HG03457 (cell line): ENCODE measurements around the gene DNLZ.
"Not testable (repeated sequence)": the region's sequence is repeated elsewhere in the genome, so short reads cannot be mapped to it uniquely, and the experiment has no call there.

ENCODE experiments used
- ATAC-seq: cut with Tn5 transposase; IDR thresholded peaks from one replicate; pipeline ENCODE4 v1.9.1; 2021; ENCODE audit warnings: moderate number of reproducible peaks; ENCODE audit not compliant: unreplicated experiment

Gene DNLZ

DNA sequence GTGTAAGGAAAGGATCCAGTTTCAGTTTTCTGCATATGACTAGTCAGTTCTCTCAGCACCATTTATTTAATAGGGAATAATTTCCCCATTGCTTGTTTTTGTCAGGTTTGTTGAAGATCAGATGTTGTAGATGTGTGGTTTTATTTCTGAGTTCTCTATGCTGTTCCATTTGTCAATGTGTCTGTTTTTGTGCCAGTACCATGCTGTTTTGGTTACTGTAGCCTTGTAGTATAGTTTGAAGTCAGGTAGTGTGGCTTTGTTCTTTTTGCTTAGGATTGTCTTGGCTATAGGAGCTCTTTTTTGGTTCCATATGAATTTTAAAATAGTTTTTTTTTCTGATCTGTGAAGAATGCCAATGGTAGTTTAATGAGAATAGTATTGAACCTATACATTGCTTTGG lies 42.6 kb downstream of the DNLZ start:
- not testable (repeated sequence) for ATAC-seq

DNA sequence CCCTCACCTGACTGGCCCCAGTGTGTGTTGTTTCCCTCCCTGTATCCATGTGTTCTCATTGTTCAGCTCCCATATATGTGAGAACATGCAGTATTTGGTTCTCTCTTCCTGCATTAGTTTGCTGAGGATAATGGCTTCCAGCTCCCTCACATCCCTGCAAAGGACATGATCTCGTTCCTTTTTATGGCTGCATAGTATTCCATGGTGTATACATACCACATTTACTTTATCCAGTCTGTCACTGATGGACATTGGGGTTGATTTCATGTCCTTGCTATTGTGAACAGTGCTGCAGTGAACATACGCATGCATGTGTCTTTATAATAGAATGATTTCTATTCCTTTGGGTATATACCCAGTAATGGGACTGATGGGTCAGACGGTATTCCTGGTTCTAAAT lies 43.6 kb downstream of the DNLZ start:
- not testable (repeated sequence) for ATAC-seq

DNA sequence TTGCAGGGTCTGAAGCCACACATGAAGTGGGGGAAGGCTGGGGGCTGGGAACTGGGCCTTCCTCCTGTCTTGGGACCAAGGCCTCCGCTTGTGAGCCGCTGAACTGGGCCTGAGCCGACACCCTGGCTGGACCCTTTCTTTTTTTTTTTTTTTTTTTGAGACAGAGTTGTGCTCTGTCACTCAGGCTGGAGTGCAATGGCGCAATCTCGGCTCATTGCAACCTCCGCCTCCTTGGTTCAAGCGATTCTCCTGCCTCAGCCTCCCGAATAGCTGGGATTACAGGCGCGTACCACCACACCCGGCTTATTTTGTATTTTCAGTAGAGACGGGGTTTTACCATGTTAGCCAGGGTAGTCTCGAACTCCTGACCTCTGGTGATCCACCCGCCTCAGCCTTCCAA lies 44.3 kb downstream of the DNLZ start:
- ATAC-seq = not testable (repeated sequence)

DNA sequence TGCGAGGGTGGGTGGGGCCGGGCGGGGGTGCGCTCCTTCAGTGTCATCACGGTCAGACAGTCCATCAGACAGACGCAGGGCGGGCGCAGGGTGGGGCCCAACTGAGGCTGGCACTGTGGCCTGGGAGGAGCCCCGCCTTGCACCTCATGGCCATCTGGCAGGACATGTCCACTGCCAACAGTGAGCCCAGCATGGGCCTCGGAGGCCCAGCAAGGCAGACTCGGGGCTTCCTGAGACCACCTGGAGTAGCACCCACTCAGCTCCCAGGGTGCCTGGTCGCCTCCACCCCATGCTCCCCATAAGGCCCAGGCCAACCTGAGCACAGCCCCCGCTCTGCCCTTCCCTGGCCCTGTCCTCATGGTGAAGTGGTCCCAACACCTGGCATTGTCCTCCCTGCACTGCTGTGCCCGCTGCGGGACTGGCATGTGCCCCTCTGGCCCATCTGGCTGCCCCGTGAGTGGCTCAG lies 44.7 kb downstream of the DNLZ start:
- no peak for ATAC-seq

DNA sequence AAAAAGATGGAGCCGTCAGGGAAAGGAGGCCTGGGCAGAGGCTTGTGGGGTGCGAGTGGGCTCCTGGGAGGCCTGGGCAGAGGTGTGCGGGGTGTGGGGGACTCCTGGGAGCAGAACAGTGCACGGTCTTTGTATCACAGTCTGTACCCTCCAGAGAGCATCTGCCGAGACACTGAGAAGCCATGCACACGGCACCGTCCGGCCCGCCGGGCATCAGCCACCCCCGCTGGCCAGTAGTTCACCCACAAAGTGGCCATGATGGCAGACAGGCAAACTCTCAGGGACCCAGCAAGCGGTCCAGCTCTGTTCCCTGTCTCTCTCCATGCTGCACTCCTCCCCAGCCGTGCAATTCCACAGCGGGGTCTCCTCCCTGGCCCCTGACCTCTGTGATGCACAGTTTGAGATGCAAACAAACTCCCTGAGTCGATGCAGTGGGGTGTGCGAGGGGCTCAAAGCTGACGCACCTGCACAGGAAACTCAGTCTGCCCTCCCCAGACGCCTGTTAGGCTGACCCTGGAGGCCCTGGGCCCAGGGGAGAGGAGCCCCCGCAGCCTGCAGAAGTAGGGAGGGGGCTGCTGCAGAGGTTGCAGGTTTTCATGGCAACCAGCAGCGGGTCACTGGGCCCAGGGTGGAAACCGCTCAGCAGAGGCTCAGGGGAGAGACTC lies 45.3 kb downstream of the DNLZ start:
- no peak for ATAC-seq

DNA sequence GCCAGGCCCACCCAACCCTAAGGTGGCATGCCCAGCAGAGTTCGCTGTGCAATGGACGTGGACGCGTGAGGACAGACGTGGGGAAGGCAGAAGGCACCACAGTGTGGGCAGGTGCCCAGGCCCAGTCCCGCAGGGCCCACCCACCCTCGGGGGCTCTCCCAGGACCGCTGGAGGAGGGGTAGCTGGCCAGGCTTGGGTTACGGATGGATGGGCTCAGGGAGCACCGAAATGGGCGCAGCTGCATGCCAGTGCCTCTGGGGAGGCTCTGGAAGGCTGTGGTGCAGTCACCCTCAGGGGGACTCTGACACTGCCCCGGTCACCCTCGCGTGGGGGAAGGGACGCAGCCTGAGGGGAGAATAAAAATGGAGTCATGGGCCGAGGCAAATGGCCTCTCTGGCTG lies 45.8 kb downstream of the DNLZ start:
- no peak for ATAC-seq

DNA sequence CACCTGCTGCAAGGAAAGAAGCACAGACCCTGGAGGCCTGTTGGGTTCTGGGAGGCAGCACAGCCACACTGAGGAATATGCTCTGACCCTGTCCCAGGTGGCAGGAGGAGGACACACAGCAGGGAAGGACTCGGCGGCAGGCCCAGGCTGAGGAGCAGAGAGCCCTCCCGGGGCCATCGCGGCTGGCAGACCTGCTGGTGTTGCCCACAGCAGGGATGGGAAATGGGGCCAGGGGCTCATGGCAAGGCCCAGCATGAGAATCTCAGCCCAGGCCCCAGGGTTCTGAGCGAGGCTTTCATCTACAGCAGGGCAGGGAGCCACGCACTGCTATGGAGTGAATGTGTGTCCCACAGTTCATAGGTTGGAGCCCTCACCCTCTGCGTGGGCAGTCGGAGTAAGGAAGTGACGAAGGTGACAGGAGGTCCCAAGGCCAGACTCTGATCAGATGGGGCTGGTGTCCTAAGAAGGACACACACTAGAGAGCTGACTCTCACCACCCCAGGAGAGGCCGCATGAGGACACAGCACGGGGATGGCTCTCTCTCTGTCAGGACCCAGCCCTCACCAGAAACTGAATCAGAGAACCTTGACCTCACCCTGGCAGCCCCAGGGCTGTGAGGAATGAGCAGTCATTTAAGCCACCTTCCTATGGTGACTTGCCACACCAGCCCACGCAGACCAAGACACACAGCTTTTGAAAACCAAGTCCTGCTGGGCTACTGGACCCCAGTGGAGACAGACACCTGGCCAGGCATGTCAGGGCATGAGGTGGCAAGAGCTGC lies 46.5 kb downstream of the DNLZ start:
- no peak for ATAC-seq

DNA sequence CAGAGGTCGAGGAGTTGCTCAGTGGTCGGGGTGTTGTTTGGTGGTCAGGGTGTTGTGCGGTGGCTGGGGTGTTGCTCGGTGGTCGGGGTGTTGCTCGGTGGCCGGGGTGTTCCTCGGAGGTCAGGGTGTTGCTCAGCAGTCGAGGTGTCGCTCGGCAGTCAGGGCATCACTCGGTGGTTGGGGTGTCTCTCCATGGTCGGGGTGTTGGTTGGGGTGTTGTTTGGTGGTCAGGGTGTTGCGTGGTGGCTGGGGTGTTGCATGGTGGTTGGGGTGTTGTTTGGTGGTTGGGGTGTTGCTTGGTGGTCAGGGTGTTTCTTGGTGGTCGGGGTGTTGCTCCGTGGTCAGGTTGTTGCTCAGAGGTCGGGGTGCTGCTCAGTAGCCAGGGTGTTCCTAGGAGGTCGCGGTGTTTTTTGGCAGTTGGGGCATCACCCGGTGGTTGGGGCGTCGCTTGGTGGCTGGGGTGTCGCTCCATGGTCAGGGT lies 47.2 kb downstream of the DNLZ start:
- ATAC-seq = no peak

DNA sequence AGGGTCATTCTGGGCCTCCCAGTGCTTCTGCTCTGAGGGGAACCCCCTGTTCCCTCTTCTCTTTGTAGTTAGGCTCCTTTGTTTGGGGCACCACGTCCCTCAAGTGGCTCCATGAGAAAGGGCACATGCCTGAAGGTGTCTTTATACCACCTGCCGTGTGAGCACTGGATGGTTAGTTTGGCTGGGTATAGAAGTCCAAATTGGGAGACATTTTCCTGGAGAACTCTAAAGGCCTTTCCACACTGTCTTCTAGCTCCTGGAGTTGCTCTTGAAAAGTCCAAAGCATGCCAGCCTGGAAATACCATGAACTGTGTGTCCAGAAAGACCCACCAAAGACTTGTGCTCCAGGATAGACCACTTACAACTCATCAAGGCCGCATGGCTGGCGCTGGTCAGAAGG lies 48.6 kb downstream of the DNLZ start:
- ATAC-seq = no peak

DNA sequence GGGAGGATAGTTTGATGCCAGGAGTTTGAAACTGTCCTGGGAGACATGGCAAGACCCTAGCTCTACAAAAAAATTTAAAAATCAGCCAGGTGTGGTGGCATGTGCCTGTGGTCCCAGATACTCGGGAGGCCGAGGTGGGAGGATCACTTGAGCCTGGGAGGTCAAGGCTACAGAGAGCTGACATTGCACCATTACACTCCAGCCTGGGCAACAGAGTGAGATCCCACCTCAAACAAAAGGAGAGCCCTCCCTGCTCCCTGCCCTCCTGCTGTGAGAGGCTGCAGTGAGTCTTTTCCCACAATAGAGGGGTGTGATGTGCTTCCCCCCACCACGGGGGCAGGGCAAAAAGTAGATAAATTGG lies 49.5 kb downstream of the DNLZ start:
- ATAC-seq = no peak

DNA sequence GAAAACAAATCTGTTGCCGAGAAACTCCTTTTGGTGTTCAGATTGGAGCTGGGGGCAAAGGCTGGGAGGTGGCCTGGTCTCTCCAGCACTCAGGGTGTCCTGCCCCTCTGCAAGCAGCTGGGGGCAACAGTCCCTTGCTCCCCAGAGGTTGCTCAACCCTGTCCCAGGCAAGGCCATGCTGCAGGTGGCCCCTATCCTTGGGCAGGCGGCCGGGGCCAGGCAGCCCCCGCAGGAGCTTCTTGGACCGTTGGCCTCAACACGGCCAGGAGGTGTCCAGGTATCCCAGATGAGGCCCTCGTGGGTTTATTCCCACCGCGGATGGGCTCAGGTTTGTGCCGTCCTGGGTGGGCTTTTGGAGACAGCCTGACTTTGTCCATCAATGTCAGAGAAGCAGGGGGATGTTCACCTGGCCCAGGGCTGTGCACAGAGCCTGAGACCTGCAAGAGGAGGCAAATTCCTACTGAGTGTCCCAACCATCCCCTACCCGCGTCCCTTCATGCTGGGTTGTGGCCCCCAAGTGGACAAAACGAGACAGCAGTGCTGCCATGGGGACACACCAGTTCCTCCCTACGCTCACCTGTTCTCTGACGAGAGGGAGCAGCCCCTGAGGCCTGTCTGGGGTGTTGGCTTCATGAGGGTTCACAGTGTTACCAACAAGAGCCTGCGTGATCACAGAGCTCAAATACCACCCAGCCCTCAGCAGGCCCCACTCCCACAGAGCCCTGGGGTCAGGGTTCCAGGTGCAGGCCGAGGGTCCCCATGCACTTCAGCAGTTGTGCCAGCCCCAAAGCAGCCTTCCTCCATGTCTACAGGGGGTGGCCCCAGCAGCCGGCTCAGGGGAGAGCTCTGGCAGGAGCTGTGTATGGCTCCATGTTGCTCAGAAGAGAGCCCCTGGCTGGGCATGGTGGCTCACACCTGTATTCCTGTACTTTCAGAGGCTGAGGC lies 50.2 kb downstream of the DNLZ start:
- no peak for ATAC-seq

DNA sequence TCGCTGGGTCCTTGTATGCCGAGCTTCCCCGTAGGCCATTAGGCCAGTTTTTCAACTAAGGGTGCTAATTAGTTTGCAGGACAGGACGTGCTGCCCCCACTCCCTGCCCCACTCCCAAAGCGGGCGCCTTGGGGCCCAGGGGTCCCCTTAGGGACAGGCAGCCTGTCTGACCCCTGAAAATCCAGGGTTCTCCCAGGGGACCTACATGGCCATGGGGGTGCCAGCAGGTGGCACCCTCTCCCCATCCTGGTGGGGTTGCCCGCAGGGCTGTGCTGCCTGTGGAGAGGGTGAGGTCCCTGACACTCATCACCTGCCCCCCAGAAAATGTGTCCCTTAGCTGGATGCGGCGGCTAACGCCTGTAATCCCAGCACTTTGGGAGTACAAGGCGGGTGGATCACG lies 51.1 kb downstream of the DNLZ start:
- ATAC-seq = no peak

DNA sequence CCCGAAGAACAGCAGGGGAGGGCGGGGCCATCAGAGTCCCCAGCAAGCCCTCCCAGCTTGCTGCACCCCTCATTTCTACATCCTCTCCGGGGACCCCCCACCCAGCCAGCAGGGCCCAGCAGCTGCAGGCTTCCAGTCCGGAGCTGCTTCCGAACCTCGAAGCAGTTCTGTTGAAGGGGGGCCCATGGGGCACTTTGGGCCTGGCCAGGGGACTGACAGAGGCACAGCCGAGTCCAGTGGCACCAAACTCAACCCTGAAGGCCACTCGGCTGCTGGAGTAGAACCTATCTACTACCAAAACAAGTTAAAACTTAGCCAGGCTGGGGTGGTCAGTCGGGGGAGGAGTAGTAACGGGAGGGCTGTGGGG lies 51.6 kb downstream of the DNLZ start:
- no peak for ATAC-seq

DNA sequence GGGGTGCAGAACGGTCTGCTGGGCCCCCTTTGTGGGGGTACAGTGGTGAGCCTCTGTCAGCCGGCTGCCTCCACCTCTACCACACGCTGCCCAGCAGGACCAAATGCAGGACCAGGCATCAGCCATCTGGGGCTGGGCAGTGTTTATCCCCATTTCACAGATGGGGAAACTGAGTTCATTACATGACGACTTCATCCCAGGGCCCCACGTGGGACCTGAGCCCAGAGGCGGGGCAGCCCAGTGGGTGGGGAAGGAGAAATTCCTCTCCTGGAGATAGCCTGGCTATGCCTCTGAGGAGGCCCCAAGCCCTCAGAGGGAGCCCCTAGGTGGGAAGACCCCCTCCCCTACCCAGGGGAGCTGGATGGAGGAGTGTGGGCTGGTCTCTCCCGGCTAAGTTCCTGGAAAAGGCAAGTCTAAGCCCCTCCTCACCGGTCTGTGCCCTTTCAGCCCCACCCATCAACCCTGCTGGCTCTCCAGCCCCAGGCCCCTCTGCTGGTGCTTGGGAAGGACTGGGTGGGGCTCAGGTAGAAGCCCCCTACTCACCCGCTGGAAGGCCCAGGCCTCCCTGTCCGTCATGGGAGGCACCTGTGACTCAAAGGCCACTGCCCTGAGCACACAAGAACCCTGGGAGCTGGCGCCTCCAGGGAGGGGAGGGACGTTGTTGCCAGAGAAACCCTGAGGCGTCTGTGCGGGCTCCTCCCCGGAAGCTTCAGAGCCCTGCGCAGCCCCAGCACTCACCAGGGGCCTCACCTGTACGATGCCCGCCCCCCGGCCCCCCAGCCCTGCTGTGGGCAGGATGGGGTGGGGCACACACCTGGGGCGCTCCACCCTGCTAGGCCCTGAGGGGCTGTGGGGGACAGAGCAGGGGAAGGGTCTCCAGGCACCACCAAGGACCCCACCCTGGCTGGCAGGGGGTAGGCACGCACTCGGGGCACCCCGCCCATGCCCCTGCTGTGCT lies 52.2 kb downstream of the DNLZ start:
- ATAC-seq = no peak

DNA sequence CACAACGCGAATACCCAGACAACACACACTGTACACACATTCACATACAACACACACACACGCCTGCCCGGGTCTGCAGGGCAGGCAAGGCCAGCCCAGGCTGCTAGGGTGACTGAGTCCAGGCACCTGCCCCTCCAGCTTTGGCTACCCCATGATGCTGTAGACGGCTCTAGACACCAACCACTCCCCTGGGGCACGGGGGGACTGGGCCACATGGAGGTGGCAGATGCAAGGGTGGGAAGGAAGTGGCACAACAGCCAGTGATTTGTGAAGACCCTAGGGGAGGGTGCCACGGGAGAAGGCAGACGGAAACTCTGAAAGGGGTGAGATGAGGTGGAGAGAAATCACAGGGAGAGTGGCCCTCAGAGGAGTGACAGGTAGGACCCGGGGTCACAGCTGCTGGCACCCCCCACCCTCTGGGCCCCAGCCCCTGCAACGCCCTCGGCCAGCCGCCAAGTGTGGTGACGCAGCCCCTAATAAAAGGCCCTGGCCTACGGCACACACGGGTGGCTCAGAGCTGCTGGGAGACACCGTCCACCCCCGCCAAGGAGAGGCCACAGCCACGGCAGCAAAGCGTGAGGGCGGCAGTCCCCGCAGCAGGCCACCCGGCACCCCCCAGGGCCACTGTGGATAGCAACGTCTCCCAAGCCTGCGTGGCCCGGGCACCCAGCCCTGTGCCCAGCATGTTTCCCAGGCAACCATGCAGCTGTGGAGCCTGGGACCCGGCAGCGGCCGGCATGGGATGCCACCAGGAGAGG lies 53.1 kb downstream of the DNLZ start:
- ATAC-seq = no peak

DNA sequence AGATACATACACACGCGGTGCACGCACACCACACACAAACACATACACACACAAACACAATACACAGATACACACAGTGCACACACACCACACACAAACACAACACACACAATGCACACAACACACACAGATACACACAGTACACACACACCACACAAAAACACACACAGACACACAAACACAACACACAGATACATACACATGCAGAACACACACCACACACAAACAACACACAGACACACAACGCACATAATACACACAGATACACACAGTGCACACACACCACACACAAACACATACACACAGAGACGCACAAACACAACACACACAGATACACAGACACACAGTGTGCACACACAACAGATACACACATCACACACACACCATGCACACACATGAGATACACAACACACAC lies 53.7 kb downstream of the DNLZ start:
- no peak for ATAC-seq
